ENCODE results near the gene ACAP1.
"Not testable (repeated sequence)": the region's sequence is repeated elsewhere in the genome, so short reads cannot be mapped to it uniquely, and the experiment has no call there.

ACAP1 gene

DNA sequence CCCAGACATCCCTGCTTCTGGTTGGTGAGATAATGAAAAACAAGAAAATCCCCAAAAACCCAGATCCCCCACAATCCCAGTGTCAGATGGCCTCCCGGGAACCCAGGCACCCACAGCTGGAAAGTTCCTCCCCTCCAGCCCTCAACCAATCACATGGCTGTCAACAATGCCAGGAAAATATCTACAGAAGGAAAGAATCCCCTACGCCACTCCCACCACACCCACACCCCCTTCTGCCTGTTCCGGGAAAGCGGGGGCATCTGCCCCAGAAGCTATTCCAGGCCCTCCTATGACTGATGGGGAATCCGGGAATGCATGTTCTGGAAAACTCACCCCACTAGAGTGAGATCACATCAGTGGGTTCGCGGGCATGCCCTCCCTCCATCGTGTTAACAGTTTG is 20.4 kb downstream of the ACAP1 start:
- DNase-seq = no peak

DNA sequence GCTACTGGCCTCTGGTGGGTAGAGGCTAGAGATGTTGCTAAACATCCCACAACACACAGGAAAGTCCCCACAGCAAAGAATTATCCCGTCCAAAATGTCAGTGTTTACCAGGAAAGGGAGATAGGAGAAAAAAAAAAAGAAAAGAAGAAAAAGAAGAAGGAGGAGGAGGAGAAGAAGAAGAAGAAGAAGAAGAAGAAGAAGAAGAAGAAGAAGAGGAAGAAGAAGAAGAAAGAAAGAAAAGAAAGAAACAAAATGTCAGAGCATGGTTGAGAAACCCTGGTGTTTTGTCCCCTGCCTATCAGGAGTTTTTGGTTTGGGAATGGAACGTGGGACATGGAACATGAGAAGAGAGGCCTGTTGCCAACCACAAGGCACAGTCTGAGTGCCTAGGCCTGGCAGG is 21.1 kb downstream of the ACAP1 start:
- no peak for DNase-seq

DNA sequence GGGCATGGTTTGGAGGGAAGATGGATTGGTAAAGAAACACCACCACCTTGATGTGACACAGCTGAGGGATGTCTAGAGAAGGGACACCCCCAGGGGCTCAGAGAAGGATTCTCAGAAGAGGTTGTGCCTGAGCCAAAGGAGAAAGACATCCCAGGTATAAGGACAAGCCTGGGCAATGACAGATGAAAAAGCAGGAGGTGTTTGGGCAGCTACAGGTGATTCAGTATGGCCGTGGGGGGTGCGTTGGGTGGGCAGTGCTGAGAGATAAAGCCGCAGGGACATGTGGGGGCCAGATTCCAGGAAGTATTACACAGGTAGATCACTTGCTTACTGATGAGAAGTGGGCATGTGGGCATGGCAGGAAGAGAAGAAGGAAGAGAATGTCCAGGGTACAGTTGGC is 25.6 kb downstream of the ACAP1 start:
- no peak for DNase-seq

DNA sequence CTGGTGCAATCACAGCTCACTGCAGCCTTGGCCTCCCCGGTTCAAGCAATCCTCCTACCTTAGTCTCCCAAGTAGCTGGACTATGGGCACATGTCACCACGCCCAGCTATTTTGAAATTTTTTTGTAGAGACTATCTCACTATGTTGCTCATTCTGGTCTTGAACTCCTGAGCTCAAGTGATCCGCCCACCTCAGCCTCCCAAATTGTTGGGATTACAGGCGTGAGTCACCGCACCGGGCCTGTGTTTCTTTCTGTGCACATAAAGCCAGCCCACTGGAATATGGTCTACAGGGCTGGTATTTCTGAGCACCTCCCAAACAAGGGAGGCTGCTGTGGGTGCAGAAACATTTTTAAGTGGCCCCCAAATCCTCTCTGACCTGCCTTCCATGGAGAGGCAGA is 27.0 kb downstream of the ACAP1 start:
- no peak for DNase-seq

DNA sequence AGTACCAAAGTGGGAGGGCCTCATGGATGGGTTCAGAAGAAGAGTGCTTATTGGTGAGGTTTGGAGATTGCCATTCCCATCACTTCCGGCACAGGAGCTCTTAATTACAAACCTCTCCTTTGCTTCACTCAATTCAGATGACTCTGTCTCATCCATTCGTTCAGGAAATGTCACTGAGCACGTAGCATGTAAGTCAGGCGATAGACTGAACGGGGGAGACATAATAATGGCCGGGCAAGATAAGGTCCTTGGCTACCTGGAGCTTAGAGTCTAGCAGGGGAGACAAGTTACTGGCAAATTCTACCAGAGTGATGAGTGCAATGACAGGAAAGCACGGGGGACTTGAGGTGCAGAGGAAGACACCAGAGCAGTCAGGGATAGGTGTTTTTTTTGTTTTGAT is 29.6 kb downstream of the ACAP1 start:
- not testable (repeated sequence) for DNase-seq

DNA sequence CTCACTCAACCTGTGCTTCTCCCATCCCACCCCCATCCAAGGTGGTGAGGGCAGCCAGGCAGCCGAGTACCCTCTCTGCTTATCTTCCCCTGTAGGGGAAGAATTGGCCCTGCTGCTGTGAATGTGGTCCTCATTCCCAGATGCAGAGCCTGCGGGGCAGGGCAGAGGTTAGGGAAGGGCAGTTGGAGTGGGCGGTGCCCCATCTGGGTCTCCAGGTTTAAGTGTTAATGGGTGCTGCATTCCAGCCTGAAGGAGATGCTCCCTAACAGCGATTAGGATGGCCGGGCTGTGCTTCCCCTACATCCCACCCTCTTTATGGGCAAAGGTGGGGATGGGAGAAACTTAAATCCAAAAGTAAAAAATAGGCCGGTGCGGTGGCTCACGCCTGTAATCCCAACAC is 30.8 kb downstream of the ACAP1 start:
- DNase-seq = no peak

DNA sequence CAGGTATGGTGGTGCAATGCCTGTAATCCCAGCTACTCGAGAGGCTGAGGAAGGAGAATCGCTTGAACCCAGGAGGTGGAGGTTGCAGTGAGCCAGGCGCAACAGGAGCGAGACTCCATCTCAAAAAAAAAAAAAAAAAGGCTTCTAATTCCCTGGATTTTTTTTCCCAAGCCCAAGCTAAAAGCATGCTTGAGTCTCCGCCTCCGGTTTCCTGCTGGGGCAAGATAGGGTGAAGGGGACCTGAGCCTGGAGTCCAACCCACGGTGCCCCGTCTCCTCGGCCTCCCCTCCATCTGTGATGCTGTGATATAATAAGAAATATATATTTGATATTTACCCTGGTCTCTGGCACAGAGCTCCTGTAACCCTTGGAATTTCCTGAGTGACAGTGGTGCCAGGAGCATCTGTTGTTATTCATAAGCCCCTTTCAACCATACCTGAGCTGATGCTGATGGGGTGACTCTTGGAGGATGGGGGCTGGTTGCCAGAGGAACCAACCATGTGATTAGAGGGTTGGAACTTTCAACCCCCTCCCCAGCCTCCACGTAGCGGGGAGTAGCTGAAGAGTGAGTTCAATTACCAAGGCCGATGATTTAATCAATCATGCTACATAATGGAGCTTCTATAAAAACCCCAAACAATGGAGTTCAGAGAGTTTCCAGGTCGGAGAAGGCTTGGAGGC is 31.7 kb downstream of the ACAP1 start:
- DNase-seq = no peak

DNA sequence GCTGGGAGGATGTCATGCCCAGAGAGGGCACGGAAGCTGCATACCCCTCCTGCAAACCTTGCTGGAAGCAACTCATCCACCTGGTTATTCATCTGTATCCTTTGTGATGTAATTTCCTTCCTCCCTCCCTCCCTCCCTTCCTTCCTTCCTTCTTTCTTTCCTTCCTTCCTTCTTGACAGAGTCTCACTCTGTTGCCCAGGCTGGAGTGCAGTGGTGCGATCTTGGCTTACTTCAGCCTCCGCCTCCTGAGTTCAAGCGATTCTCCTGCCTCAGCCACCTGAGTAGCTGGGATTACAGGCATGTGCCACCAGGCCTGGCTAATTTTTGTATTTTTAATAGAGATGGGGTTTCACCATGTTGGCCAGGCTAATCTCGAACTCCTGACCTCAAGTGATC is 32.3 kb downstream of the ACAP1 start:
- DNase-seq = not testable (repeated sequence)

DNA sequence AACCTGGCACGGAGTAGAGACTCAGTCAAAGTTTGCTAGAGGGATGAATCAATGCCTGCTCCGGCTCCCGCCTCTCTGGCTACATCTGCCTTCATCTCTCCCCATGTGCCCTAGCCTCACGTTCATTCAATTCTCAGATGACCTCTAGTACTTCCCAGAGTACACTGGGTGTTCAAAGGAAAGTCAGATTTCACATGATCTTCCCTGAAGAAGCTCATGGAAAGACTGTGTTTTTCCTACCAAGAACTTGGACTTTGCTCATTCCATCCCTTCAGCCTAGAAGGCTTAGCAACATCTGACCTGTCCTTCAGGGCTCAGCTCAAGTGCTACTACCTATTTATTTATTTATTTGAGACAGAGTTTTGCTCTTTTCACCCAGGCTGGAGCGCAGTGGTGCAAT is 33.5 kb downstream of the ACAP1 start:
- no peak for DNase-seq

DNA sequence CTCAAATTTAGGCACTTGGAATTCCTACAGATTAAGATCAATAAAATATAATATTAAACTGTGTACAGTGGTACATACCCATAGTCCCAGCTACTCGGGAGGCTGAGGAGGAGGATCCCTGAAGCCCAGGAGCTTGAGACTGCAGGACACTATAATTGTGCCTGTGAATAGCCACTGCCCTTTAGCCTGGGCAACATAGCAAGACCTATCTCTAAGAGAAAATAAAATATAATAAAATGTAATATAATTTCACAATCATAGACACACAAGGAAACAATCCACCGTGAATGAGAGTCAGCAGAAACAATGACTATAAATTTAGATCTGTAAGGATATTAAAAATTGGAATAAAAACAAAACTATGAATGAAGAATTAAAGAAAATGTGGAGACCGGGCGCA is 34.5 kb downstream of the ACAP1 start:
- no peak for DNase-seq

DNA sequence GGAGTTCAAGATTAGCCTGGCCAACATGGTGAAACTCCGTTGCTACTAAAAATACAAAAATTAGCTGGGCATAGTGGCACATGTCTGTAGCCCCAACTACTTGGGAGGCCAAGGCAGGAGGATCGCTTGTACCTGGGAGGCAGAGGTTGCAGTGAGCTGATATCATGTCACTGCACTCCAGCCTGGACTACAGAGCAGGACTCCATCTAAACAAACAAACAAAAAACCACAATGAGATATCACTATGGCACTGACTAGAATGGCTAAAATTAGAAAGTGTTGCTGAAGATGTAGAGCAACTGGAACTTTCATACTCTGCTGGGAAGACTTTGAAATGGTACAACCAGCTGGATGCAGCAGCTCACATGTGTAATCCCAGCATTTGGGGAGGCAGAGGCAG is 38.0 kb downstream of the ACAP1 start:
- DNase-seq = no peak

DNA sequence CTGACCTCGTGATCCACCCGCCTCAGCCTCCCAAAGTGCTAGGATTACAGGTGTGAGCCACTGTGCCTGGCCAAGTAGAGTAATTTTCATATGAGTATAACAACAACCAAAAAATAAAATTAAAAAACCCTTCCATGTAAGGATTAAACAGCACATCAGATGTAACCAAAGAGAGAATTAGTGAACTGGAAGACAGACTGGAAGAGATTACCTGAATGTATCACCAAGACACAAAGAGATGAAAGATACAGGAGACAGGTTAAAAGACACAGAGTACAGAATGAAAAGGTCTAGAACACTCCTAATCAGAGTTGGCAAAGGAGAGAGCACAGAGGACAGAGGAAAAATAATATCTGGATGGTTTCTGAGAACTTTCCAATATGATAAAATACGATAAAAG is 42.8 kb downstream of the ACAP1 start:
- DNase-seq = no peak

DNA sequence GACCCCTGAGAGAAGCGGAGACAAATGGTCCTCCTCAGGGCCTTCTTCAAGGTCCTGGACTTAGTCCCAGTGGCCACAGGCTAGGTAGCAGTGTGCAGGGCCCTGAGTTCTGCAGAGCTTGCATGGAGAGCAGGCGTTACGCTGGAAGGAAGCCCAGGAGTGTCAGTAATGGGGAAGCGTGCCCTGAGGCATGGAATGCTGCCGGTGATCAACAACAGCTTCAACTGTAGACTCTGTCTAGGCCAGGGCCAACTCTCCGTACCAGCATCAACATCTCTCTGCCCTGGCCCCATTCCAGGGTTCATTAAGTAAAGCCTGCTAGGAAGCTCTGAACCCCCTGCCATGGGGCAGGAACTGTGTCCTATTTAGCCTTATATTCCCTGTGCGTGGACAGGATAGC is 44.0 kb downstream of the ACAP1 start:
- DNase-seq = peak; percentile 34

DNA sequence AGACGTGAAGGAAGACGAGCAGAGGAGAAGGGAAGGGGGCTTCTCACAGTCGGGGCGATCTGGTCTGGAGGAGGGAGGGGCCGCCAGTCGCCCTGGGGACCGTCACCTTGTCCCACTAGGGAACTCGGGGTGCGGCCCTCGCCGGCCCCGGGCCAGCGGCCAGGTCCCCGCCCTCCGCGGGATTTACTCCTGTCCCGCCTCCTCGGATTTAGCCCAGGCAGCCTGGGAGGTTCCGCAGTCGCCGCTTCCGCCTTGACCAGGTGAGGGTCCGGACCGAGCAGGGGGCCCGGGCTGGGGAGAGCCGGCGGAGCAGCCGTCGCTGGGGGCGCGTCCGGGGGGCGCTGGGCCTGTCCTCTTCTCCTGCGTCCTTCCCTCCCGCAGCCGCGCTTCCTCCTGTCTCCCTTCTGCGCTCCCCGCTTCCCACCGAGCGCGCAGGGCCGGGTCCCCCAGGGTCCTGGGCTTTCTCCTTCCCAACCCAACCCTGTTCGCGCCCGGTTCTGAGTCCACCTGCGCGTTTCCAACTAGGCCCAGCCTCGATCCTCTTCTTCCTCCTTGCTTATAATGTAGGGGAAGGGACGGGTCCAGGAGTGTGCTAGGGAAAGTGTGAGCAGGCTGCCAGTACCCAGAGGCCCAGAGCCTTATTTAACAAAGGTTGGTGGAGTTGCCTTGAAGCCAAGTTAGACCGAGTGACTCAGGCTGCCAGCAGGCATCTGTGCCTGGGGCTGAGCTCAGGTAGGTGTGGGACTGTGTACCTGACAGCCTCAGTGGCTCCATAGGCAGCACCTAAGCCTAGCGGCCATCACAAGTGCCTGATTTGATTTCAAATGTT is 44.7 kb downstream of the ACAP1 start, which contains the start of gene TNK1:
Gene TNK1 (plus strand): TSS at position 235 of the 829 bp plus-strand sequence. CDS start 1,838 bp downstream, outside the sequence.
- DNase-seq = peak; percentile 51

DNA sequence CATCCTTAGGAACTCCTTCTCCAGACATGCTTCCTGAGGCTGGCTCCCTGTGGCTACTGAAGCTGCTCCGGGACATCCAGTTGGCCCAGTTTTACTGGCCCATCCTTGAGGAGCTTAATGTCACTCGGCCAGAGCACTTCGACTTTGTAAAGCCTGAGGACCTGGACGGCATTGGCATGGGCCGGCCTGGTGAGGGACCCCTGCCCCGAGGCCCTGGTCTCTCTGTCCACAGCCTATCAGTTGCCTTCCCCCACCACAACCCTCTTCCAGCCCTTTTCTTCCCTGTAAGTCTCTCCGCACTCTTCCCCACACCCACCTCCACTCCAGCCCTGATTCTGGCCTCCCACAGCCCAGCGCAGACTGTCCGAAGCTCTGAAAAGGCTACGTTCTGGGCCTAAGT is 46.6 kb downstream of the ACAP1 start:
- peak; percentile 15 for DNase-seq

DNA sequence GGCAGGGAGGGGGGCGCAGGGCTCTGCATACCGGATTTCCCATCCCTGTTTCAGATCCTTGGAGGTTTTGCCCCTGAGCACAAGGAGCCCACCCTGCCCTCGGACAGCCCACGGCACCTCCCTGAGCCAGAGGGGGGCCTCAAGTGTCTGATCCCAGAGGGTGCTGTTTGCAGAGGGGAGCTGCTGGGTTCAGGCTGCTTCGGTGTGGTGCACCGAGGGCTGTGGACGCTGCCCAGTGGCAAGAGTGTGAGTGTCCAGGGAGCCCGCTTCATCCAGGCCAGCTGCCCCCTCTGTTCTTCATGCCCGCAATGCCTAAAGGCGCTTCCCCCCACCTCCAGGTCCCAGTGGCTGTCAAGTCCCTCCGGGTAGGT is 47.0 kb downstream of the ACAP1 start:
- DNase-seq = peak; percentile 17

DNA sequence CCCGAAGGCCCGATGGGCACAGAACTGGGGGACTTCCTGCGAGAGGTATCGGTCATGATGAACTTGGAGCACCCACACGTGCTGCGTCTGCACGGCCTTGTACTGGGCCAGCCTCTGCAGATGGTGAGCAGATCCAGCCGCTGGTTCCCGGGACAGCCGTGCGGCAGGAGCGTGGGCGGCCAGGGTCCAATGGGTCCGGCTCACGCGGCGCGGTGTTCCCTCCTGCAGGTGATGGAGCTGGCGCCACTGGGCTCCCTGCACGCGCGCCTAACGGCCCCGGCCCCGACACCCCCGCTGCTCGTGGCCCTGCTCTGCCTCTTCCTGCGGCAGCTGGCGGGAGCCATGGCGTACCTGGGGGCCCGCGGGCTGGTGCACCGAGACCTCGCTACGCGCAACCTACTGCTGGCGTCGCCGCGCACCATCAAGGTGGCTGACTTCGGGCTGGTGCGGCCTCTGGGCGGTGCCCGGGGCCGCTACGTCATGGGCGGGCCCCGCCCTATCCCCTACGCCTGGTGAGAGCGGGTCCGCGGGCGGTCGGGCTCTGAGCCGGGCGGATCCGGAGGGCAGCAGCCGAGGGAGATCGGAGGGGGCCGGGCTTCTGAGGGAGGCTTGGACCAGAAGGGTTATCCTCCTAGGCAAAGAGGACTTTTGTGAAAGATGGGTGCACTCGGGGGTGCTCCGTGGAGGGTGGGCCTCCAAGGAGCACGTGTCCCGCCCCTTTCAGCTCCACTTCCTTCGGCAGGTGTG is 47.6 kb downstream of the ACAP1 start:
- DNase-seq = peak; percentile 88

DNA sequence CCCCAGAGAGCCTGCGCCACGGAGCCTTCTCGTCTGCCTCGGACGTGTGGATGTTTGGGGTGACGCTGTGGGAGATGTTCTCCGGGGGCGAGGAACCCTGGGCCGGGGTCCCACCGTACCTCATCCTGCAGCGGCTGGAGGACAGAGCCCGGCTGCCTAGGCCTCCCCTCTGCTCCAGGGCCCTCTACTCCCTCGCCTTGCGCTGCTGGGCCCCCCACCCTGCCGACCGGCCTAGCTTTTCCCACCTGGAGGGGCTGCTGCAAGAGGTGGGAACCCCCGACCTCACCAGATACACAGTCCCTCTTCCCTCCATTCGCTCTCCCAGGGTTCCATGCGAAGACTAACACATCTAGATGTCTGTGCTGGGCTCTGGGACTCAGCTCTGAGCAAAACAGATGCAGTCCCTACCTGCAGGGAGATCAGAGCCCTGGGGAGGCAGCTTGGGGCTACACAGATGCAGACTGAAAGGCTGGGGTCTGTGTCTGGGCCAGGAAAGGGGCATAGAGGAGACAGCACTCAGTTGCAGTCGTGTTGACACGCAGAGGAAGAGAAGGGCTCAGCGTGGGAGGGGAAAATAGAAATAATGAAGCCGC is 48.3 kb downstream of the ACAP1 start:
- no peak for DNase-seq

DNA sequence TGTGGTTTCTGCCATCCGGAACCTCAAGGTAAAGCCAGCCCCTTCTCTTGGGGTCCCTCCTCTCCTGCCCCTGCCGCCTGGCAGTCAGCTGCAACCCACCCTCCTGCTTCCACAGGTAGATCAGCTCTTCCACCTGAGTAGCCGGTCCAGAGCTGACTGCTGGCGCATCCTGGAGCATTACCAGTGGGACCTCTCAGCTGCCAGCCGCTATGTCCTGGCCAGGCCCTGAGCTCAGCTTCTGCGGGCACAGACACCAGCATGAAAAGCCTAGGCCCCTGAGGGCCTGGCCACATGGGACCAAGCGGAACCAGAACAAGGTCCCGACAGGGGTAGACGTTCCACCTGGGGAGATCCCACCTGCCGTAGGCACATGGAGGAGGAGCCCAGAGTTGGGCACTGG is 52.5 kb downstream of the ACAP1 start:
- no peak for DNase-seq

DNA sequence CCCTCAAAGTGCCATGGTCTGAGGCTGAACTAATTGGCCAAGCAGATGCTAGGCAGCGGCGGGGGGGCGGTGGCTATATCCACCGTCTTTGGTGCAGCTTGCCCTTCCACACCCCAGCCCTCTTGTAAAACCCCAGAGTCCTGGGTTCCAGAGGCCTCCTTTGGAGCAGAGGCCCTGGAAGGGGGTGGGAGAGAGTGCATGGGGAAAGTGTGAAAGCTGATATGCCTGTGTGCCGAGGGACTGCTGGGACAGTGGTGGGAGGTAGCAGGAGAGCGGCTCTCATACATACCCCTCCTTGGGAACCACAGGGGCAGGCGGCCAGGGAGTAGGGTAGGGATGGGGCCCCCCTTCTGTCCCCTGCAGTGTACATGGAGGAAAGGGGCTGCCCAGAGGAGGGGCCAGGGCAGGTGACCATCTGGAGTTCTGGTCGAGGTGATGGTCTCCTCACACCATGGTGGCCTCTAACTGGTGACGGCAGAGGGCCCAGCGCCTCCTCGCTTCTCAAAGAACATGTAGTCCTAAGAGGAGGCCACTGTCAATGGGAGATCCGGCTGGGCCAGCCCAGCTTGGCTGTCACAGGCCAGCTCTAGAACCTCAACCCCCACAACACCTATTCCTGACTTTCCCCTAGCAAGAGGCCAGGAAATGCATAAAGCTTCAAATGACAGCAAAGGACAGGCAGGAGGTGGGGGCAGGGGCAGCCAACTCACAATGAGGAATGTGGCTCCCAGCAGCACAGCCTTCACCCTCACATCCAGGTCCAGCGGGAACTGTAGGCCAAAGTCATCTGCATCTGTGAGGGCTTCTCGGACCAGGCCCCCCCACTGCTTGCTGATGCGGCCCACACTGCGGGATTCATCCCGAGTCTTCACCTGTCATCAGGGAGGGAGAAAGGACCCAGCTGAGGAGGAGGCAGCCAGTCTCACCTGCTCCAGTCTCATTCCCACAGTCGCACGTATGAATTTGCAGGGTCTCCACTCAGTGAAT is 53.9 kb downstream of the ACAP1 start:
- no peak for DNase-seq

DNA sequence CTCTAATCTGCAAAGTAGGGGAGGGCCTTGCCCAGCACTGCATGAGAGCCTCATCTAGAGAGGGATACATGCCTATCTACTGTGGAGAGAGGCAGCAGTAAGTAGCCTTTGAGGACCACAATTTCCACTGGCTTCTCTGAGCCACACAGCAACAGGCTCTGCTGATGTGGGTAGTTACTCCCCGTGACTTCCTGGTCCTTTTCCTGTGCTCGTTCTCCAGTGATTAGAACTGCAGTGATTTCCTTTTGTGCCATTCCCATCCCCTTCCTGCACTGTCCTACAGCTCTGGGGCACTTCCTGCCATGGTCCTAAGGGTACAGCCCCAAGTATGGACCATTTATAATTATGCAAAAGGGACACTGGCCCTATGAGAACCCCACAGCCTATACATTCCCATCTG is 55.0 kb downstream of the ACAP1 start:
- no peak for DNase-seq
